HepG2 (cell line): ENCODE measurements around the gene PSMB1. TPM values are rescaled to one million over a fixed set of nuclear protein-coding genes. Genes with fewer than 3 reads are reported as not detected.
A peak's percentile ranks its signal among the peaks of the same experiment; 100 is the strongest.

ENCODE experiments used
- ATAD3A ChIP-seq: sonication (generic); formaldehyde crosslinking; IDR thresholded peaks from 2 replicates; pipeline ENCODE4 v1.4.0; 2020; ENCODE audit warnings: missing genetic modification reagents
- HNF1B ChIP-seq: sonication (generic); formaldehyde crosslinking; IDR thresholded peaks from 2 replicates; pipeline ENCODE4 v1.5.1; 2020; ENCODE audit warnings: mild to moderate bottlenecking, moderate library complexity, missing genetic modification reagents
- KDM3A ChIP-seq: IDR thresholded peaks from 2 replicates; pipeline ENCODE4 v1.6.1; 2018; ENCODE audit warnings: low read depth, missing compliant biosample characterization
- LBX2 ChIP-seq: sonication (generic); formaldehyde crosslinking; IDR thresholded peaks from 2 replicates; pipeline ENCODE4 v1.5.0; 2020; ENCODE audit warnings: missing genetic modification reagents, mild to moderate bottlenecking, borderline replicate concordance
- MLX ChIP-seq: IDR thresholded peaks from 2 replicates; pipeline ENCODE4 v1.6.1; 2016
- MYC ChIP-seq: sonication (generic); formaldehyde crosslinking; IDR thresholded peaks from 2 replicates; pipeline ENCODE4 v1.9.0; 2021; ENCODE audit warnings: missing genetic modification reagents, borderline replicate concordance
- NFE2L2 ChIP-seq: fragments of 150-350 bp; IDR thresholded peaks from 2 replicates; pipeline ENCODE4 v1.6.1; 2014; ENCODE audit warnings: low read length
- PRDM10 ChIP-seq: sonication (generic); formaldehyde crosslinking; IDR thresholded peaks from 2 replicates; pipeline ENCODE4 v1.4.0; 2020; ENCODE audit warnings: low read depth, missing genetic modification reagents
- YEATS2 ChIP-seq: sonication (generic); formaldehyde crosslinking; IDR thresholded peaks from 2 replicates; pipeline ENCODE4 v1.4.0; 2020; ENCODE audit warnings: missing genetic modification reagents, borderline replicate concordance
- ZBTB42 ChIP-seq: sonication (generic); formaldehyde crosslinking; IDR thresholded peaks from 2 replicates; pipeline ENCODE4 v1.5.0; 2020; ENCODE audit warnings: mild to moderate bottlenecking, missing genetic modification reagents
- ZNF441 ChIP-seq: sonication (generic); formaldehyde crosslinking; IDR thresholded peaks from 2 replicates; pipeline ENCODE4 v1.7.0; 2021; ENCODE audit warnings: missing genetic modification reagents, borderline replicate concordance
- ZNF580 ChIP-seq: IDR thresholded peaks from 2 replicates; pipeline ENCODE4 v1.6.1; 2016; ENCODE audit warnings: low read depth, borderline replicate concordance
- ZNF639 ChIP-seq: conservative IDR thresholded peaks from 2 replicates; pipeline ENCODE4 v1.6.1; 2018; ENCODE audit warnings: missing genetic modification reagents
- ZNF691 ChIP-seq: sonication (generic); formaldehyde crosslinking; IDR thresholded peaks from 2 replicates; pipeline ENCODE4 v1.4.0; 2020; ENCODE audit warnings: missing genetic modification reagents, low read depth, mild to moderate bottlenecking, borderline replicate concordance
- ZXDC ChIP-seq: sonication (generic); formaldehyde crosslinking; IDR thresholded peaks from 2 replicates; pipeline ENCODE4 v1.5.0; 2020; ENCODE audit warnings: mild to moderate bottlenecking, missing genetic modification reagents
- polyA plus RNA-seq, 8 experiments: library from polyadenylated mRNA; depleted of rRNA in 3 of 8; stranded (reverse) in 7 of 8; unstranded in 1 of 8; fragments of >200 nt; fragmentation: Illumina TruSeq in 4 of 8; extraction: Trizol in 4 of 8; gene quantifications; 2 replicates each; pipeline versions ENCODE4 v1.2.1 to v1.2.3, GENCODE V29; 2011 to 2016; ENCODE audit warnings: low read depth in 4 of 8, missing spikeins in 1 of 8, mixed read lengths in 1 of 8; ENCODE audit not compliant: insufficient read depth in 1 of 8
- total RNA-seq, 5 experiments: library from RNA; depleted of rRNA; stranded (reverse); fragments of >200 nt; fragmentation: Illumina TruSeq; extraction: Trizol; gene quantifications; 2 replicates each; pipeline ENCODE4 v1.2.3, GENCODE V29; 2016; ENCODE audit warnings: low read depth in 1 of 5

PSMB1 gene
- total and polyA plus RNA-seq, 2 of the 13 experiments (the other 11 are each of a cell fraction or from before 2014, with no cell fraction given) = 528 to 592 TPM

- peak; percentile 86; the same call in 1 of the 2 replicates for TF ChIP-seq MYC (CRISPR knock-in tag)
- TF ChIP-seq ZNF441 (CRISPR knock-in tag) = peak; percentile 78; the same call in 1 of the 2 replicates
- peak; percentile 86 for TF ChIP-seq ZXDC (CRISPR knock-in tag)
- peak; percentile 35; the same call in 1 of the 2 replicates for TF ChIP-seq ZNF691
- peak; percentile 63 for TF ChIP-seq LBX2 (CRISPR knock-in tag)
- TF ChIP-seq ZBTB42 (CRISPR knock-in tag) = no peak
- TF ChIP-seq ATAD3A = no peak
- TF ChIP-seq PRDM10 = peak; percentile 83; the same call in 1 of the 2 replicates
- peak; percentile 78; the same call in 1 of the 2 replicates for TF ChIP-seq KDM3A
- no peak for TF ChIP-seq NFE2L2
- peak; percentile 88; the same call in 1 of the 2 replicates for TF ChIP-seq ZNF580 (CRISPR knock-in tag)
- peak; percentile 97 for TF ChIP-seq HNF1B (CRISPR knock-in tag)
- peak; percentile 99 for TF ChIP-seq YEATS2 (CRISPR knock-in tag)
- TF ChIP-seq MLX (CRISPR knock-in tag) = peak; percentile 59; the same call in 1 of the 2 replicates
- peak; percentile 53; the same call in 1 of the 2 replicates for TF ChIP-seq ZNF639 (CRISPR knock-in tag)
Observed at GRCh38 chr6:170554013-170554795, 1.1 kb upstream of the PSMB1 start, which contains the start of gene TBP (continued).
